GM19023 (cell line): ENCODE data around the gene CLDN18.

Experiments
- ATAC-seq: cut with Tn5 transposase; IDR thresholded peaks from one replicate; pipeline ENCODE4 v1.9.1; 2021; ENCODE audit warnings: mild to moderate bottlenecking, moderate library complexity; ENCODE audit not compliant: unreplicated experiment

Gene CLDN18

DNA sequence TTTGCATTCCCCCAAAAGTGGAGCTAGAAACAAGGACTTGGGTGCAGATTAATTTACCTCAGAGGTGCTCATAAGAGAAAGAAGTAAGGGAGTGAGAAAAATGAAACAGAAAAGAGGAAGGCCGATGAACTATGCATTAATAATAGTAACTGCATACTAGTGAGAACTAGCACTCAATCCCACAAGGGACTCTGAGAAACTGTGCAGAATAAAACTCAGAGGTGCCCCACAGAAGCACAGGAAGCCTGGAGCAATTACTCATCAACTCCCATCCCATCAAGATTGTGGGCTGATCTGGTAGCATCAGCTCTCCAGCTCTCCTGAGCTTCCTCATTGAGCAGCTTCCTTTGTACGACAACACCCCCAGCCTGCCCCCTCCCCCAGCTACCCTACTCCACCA lies 50.8 kb downstream of the CLDN18 start:
- no peak for ATAC-seq

- no peak for ATAC-seq
Observed at GRCh38 chr3:138062037-138062436, 52.1 kb downstream of the CLDN18 start.

DNA sequence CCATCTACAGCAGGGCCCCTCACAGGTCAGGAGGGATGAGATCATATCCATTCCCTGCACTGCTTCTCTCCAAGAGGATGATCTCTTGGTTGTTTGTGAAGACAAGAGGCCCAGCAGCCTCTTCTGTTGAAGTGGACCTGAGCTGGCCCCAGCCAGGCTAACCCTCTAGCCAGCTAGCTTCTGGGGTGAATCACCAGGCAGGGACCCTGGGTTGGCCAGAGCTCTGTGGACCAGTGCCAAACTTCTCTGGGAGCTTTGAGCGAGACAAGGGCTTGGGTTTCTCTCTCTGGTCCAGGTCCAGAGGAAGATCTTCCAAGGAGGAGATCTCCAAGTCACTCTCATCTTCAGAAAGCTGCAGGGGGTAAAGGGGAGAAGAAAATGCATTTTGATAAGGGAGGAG lies 52.7 kb downstream of the CLDN18 start:
- ATAC-seq: no peak

DNA sequence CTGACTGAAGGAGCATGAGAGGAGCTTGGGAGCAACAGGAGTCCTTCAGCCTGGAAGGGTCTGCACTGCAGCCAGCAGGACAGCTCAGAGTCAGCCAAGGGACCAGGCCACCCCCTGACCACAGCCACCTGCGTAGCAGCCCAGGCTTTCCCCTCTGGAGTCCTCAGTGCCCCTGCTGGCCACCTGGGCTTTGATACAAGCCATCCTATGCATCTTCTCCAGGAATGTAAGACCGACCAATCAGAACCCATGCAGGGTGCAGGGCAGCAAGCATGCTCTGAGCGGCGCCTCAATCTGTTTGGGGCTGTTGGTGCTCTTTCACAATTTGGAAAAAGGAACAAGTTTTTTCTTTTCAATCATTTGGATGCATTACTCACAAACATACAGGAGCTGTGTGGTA lies 53.5 kb downstream of the CLDN18 start:
- ATAC-seq: no peak

GRCh38 chr3:138065949-138066348 lies 56.0 kb downstream of the CLDN18 start:
- no peak for ATAC-seq

GRCh38 chr3:138066383-138066782 lies 56.4 kb downstream of the CLDN18 start:
- ATAC-seq: peak; percentile 86

GRCh38 chr3:138066972-138067371 lies 57.0 kb downstream of the CLDN18 start:
- ATAC-seq: no peak

DNA sequence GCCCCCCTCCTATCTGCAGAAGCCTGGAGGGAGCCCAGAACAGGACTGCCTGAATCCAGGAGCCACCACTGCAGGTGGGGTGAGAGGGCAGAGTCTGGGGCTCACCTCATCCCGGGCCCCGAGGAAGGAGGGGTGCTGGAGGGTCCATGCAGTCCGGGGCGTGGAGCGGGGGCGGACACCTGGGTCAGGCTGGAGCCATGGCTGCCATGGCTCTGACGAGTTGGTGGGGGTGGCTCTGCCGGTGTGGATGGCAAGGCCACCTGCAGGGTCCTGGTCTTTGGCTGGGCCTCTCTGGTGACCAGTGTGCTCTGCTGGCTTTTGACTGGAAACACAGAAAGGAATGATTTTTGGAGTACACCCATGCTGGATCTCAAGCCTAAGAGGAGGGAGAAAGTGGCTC lies 58.1 kb downstream of the CLDN18 start:
- no peak for ATAC-seq

GRCh38 chr3:138068579-138069174 lies 58.7 kb downstream of the CLDN18 start:
- peak; percentile 73 for ATAC-seq

GRCh38 chr3:138070006-138070405 lies 60.0 kb downstream of the CLDN18 start:
- no peak for ATAC-seq

DNA sequence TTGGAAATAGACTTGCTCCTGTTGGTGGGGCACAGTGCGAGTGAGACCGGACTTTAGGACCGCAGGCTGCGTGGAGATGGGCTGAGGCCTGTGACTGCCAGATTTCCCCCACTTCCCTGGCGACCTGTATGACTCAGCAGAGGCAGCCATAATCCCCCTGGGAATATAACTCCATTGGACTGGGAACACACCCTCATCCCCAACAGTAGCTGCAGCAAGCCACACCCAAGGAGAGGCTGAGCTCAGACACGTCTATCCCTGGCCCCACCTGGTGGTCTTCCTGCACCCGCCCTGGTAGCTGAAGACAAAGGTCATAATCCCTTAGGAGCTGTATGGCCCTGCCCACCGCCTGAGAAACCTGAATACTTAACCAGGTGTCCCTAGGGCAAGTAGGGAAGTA lies 62.8 kb downstream of the CLDN18 start:
- no peak for ATAC-seq

GRCh38 chr3:138078096-138078495 lies 68.1 kb downstream of the CLDN18 start:
- ATAC-seq: no peak

GRCh38 chr3:138078901-138079344 lies 69.0 kb downstream of the CLDN18 start:
- no peak for ATAC-seq

DNA sequence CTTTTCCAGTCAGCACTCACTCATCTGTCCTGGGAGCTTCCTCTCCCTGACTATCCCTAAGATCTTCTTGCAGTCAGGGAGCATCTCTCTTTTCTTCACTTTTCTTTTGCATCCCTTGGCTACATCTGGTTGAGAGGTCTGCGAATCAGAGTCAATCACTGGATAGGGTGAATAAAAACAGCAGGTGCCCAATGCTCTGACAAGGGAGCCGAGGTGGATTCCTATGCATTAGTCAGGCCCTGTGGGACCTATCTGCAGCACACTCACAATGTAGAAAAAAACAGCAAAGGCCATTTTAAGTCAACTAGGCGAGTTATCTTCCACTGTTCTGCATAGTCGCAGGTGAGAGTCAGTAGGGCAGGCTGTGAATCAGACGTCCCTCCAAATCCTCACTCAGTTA lies 69.9 kb downstream of the CLDN18 start:
- no peak for ATAC-seq

DNA sequence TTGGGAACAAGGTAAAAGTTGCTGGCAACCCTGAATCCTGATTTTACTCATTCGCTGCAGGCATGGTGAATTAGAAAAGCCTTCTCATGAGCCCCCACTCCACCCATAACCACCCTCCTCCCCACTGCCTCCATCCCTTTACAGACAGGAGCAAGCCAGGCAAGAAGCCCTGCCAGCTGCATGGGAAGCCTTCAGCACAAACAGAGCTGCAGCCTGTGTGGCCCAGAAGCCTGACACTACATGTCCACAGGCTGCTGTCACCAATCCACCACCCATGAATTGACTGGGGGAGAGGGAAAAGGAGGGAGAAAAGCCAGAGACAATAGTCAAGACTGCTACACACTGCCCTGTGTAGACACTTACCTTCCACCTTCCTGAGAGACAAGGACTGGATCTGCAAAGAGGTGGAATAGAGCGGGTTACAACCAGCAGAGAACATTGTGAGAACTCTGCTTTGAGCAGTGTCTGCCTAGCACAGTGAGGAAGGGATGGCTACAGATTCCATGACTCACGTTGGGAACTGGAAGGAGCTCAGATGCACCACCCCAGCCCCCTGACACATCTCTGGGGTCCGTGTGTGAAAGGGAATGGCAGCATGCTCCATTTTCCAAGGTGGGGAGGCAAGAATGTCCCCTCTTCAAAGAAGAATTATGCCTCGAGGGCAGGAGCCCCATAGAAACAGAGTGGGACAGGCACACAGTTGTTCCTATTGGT lies 71.6 kb downstream of the CLDN18 start:
- ATAC-seq: no peak

DNA sequence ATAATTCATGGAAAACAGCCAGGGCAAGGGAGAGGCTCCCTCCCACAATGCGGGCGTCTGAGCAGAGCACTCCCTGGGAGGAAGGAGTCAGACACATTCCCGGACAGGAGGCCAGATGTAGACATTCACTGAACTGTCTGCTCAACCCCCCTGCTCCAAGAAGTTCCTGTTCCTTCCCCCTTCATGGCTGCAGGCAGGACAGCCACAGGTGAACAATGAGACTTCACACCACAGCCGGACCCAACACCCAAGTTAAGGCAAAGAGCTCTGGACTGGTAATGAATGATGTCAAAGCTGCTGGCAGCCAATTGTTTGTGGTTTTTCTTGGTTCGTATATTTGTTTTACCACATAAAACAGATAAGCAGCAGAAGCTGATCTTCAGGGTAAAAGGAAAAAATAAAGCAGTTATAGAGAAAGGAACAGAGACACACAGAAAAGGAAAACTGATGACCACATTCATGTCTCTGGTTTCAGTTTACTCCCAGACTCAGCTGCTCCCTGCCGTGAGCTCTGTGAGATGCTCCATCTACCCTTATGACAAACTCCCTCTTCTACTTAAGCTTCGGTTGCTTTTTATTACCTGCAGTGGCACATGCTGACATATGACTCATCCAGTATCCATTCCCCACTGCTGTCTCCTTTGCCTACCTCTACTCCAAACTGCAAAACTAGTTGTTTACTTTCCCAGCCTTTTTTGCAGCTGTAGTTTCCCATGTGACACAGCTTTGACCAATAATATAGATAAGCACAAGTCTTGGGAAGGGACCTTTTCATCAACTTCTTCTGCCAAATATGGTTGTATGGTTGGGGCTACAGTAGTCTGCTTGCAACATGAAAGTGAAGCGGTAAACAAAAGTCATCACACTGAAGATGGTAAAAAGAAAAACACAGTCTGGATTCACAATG lies 72.4 kb downstream of the CLDN18 start:
- no peak for ATAC-seq

DNA sequence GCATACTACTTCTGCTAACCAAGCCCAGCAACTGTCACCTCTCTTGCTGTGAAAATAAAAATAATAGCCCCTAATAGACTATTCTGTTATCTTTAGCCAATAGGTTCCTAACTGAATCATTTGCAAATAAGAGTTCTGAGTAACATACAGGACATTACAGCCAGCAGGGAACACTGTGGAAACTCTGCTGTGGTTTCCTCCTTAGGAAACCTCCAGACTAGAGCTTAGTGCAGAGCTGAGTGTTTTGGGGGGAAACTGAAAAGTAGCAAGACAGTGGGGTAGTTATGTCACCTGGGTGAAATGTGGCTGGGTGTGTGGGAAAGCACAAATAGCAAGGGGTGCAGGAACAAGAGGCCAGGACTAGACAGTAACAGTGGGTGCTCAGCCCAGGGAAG lies 73.0 kb downstream of the CLDN18 start:
- no peak for ATAC-seq
